ACC112 (cell line): Measurements from ENCODE around the gene FAM110A.

Source experiments
- H2AFZ ChIP-seq: fragments of 200-600 bp; sonication (generic); one replicate; pipeline ENCODE4 v1.6.0; 2017; ENCODE audit warnings: antibody characterized with exemption, low read length; ENCODE audit not compliant: unreplicated experiment
- H3K27ac ChIP-seq: fragments of 200-600 bp; sonication (generic); 2 replicates; pipeline ENCODE4 v1.5.1; 2014; ENCODE audit warnings: low read depth, mild to moderate bottlenecking, antibody characterized with exemption, low read length, moderate library complexity
- H3K27me3 ChIP-seq: fragments of 200-600 bp; sonication (generic); 2 replicates; pipeline ENCODE4 v1.6.1; 2014; ENCODE audit warnings: mild to moderate bottlenecking, antibody characterized with exemption, low read length, moderate library complexity, mixed read lengths; ENCODE audit not compliant: insufficient read depth
- H3K36me3 ChIP-seq: fragments of 200-600 bp; sonication (generic); 2 replicates; pipeline ENCODE4 v1.6.1; 2016; ENCODE audit warnings: mild to moderate bottlenecking, antibody characterized with exemption, low read length, moderate library complexity, mixed read lengths; ENCODE audit not compliant: insufficient read depth
- H3K4me1 ChIP-seq: fragments of 200-600 bp; sonication (generic); one replicate; pipeline ENCODE4 v1.6.1; 2016; ENCODE audit warnings: low read length, mixed read lengths; ENCODE audit not compliant: insufficient read depth, unreplicated experiment, control insufficient read depth
- H3K4me3 ChIP-seq: fragments of 200-600 bp; sonication (generic); 2 replicates; pipeline ENCODE4 v1.5.1; 2014; ENCODE audit warnings: mild to moderate bottlenecking, low read depth, low read length
- H3K79me2 ChIP-seq: fragments of 200-600 bp; sonication (generic); one replicate; pipeline ENCODE4 v1.6.0; 2016; ENCODE audit warnings: low read length; ENCODE audit not compliant: control insufficient read depth, unreplicated experiment, insufficient read depth

FAM110A gene

DNA sequence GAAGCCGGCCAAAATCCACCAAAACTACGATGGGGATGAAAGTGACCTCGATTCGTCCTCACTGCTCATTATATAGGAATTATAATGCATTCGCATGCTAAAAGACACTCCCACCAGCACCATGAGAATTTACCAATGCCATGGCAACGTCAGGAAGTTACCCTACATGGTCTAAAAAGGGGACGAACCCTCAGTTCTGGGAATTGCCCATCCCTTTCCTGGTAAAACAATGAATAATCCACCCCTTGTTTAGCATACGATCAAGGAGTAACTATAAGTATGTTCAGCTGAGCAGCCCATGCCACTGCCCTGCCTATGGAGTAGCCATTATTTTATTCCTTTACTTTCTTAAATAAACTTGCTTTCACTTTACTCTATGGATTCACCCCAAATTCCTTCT is 20.1 kb upstream of the FAM110A start:
- H3K36me3 ChIP-seq: no peaks in the 10 kb centered on the region
- no peaks in the 10 kb centered on the region for H3K79me2 ChIP-seq
- H3K27ac ChIP-seq: no peak overlapping the region
- H3K4me1 ChIP-seq: no peaks in the 10 kb centered on the region
- peaks cover 24% of the 10 kb centered on the region for H3K27me3 ChIP-seq
- no peak overlapping the region for H3K4me3 ChIP-seq
- H2AFZ ChIP-seq: no peak overlapping the region

- Histone ChIP-seq H3K27me3 (peaks cover 15% of the 10 kb centered on the region), H3K36me3 (no peaks in the 10 kb centered on the region), H3K4me3 (no peak overlapping the region), H3K4me1 (no peaks in the 10 kb centered on the region), H3K79me2 (no peaks in the 10 kb centered on the region), H3K27ac (no peak overlapping the region), H2AFZ (no peak overlapping the region)
These were observed 18.3 kb upstream of the FAM110A start for GRCh38 chr20:815226-815625.

DNA sequence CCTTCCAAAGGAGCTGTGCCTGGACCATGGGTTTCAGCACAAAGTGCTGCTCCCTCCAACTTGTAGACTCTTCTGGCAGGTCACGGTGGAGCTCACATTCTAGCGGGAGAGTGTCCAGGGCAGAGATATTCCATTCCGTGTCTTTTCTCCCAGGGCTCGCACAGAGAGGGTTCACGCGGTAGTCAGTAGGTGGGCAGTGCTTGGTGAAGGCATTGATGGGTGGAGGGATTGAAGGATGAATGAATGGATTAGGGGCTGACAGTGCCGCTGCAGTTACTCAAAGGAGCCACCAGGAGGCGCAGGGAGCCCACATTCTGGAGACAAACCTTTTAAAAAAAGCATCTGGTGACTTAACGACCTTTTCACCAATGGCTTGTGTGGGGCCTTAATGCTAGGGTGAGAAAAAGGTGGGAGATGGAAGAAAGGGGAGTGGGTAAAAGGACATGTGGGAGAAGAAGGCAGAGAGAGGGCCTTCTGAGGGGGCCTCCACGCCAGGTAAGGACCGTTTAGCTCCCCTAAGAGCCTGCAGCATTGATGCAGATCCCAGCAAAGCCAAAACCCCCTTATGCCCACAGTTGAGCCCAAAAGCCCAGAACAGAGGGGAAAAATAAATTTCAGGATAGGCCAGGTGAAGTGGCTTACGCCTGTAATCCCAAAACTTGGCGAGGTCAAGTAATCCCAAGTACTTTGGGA is 17.5 kb upstream of the FAM110A start:
- Histone ChIP-seq H3K4me3 (no peak overlapping the region), H3K27ac (no peak overlapping the region), H2AFZ (no peak overlapping the region), H3K36me3 (no peaks in the 10 kb centered on the region), H3K27me3 (peaks cover 12% of the 10 kb centered on the region), H3K4me1 (no peaks in the 10 kb centered on the region), H3K79me2 (no peaks in the 10 kb centered on the region)

DNA sequence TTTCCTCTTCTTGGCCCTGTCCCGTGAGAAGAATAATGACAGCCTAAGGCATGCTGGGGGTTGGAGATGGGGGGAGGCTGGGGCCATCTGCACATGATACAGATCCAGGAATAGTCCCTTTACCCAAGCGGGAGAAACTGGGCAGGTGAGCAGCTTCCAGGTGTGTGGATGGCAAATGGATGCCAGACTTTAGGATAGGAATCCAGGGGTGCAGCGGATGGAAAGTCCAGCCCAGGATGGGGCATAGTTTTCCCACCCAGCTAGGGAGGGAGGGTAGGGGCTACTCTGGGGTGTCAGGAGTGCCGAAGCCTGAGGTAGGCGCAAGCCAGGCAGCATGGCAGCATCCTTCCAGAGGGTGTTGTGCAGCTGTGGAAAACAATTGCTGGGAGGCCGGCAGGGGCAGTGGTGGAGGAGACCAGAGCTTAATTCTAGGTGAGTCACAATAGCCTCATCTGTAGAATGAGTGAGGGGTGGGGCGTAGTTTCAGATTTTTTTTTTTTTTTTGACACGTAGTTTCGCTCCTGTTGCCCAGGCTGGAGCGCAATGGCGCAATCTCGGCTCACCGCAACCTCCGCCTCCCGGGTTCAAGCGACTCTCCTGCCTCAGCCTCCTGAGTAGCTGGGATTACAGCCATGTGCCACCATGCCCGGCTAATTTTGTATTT is 15.4 kb upstream of the FAM110A start:
- H3K79me2 ChIP-seq: no peaks in the 10 kb centered on the region
- H3K27ac ChIP-seq: no peak overlapping the region
- no peak overlapping the region for H2AFZ ChIP-seq

GRCh38 chr20:819680-820322 is 13.7 kb upstream of the FAM110A start:
- Histone ChIP-seq H3K4me3 (no peak overlapping the region), H3K27ac (no peak overlapping the region), H3K27me3 (peaks cover 3% of the 10 kb centered on the region), H3K36me3 (no peaks in the 10 kb centered on the region), H3K79me2 (no peaks in the 10 kb centered on the region), H3K4me1 (no peaks in the 10 kb centered on the region), H2AFZ (no peak overlapping the region)

More for the DNA sequence above, 15.4 kb upstream of the FAM110A start:
- no peaks in the 10 kb centered on the region for H3K4me1 ChIP-seq
- H3K4me3 ChIP-seq: no peak overlapping the region
- H3K27me3 ChIP-seq: peaks cover 6% of the 10 kb centered on the region
- no peaks in the 10 kb centered on the region for H3K36me3 ChIP-seq

- Histone ChIP-seq H3K79me2 (no peaks in the 10 kb centered on the region), H2AFZ (no peak overlapping the region), H3K4me1 (no peaks in the 10 kb centered on the region), H3K36me3 (no peaks in the 10 kb centered on the region), H3K27ac (no peak overlapping the region), H3K27me3 (peaks cover 3% of the 10 kb centered on the region), H3K4me3 (no peak overlapping the region)
These were observed 13.1 kb upstream of the FAM110A start for GRCh38 chr20:820323-820953.

GRCh38 chr20:821046-821730 is 12.3 kb upstream of the FAM110A start:
- no peak overlapping the region for H3K27ac ChIP-seq
- H3K27me3 ChIP-seq: no peaks in the 10 kb centered on the region
- H3K4me1 ChIP-seq: no peaks in the 10 kb centered on the region
- no peak overlapping the region for H2AFZ ChIP-seq
- no peaks in the 10 kb centered on the region for H3K79me2 ChIP-seq
- no peaks in the 10 kb centered on the region for H3K36me3 ChIP-seq
- no peak overlapping the region for H3K4me3 ChIP-seq

DNA sequence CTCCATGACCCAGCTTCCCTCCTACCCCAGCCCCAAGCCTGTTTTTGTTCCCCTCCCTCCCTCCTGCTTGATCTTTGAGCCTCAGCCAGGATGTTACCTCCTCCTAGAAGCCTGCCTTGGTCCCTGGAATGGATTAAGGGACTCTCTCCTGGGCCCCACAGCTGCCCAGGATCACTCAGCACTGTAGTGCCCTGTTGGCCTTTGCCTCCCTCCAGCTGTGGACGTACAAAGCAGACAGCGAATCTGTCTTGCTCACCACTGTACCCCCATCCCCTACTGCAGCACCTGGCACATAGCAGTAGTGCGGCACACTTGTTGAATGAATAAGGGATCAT is 11.8 kb upstream of the FAM110A start:
- H3K36me3 ChIP-seq: no peaks in the 10 kb centered on the region
- H3K4me3 ChIP-seq: no peak overlapping the region
- no peaks in the 10 kb centered on the region for H3K79me2 ChIP-seq
- H3K27ac ChIP-seq: no peak overlapping the region
- no peaks in the 10 kb centered on the region for H3K27me3 ChIP-seq
- no peak overlapping the region for H2AFZ ChIP-seq
- H3K4me1 ChIP-seq: no peaks in the 10 kb centered on the region

GRCh38 chr20:822651-823573 is 10.6 kb upstream of the FAM110A start:
- Histone ChIP-seq H3K4me1 (no peaks in the 10 kb centered on the region), H3K36me3 (no peaks in the 10 kb centered on the region), H3K27ac (no peak overlapping the region), H3K4me3 (no peak overlapping the region), H3K79me2 (no peaks in the 10 kb centered on the region), H3K27me3 (no peaks in the 10 kb centered on the region), H2AFZ (no peak overlapping the region)

GRCh38 chr20:823574-823902 is 10.0 kb upstream of the FAM110A start:
- Histone ChIP-seq H3K27ac (no peak overlapping the region), H3K4me3 (no peak overlapping the region), H3K27me3 (no peaks in the 10 kb centered on the region), H2AFZ (no peak overlapping the region), H3K36me3 (no peaks in the 10 kb centered on the region), H3K79me2 (no peaks in the 10 kb centered on the region), H3K4me1 (no peaks in the 10 kb centered on the region)
